ENCODE results near the gene CHERP.

Gene CHERP

GRCh38 chr19:16470911-16471811, 71.1 kb downstream of the CHERP start:
- DNase-seq: no peak

GRCh38 chr19:16470541-16470910, 71.7 kb downstream of the CHERP start:
- no peak for DNase-seq
